Measurements from ENCODE around the gene ABCC1.

Gene ABCC1

GRCh38 chr16:15988268-15989013 is 39.0 kb downstream of the ABCC1 start:
- no peak for DNase-seq (ENCODE audit: low spot score)
- TF ChIP-seq, protein P1, sequence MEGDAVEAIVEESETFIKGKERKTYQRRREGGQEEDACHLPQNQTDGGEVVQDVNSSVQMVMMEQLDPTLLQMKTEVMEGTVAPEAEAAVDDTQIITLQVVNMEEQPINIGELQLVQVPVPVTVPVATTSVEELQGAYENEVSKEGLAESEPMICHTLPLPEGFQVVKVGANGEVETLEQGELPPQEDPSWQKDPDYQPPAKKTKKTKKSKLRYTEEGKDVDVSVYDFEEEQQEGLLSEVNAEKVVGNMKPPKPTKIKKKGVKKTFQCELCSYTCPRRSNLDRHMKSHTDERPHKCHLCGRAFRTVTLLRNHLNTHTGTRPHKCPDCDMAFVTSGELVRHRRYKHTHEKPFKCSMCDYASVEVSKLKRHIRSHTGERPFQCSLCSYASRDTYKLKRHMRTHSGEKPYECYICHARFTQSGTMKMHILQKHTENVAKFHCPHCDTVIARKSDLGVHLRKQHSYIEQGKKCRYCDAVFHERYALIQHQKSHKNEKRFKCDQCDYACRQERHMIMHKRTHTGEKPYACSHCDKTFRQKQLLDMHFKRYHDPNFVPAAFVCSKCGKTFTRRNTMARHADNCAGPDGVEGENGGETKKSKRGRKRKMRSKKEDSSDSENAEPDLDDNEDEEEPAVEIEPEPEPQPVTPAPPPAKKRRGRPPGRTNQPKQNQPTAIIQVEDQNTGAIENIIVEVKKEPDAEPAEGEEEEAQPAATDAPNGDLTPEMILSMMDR (IDR thresholded peaks at IDR 0.05; ENCODE audit: extremely low read depth, missing control alignments) = no peak

- DNase-seq (ENCODE audit: low spot score) = no peak
- TF ChIP-seq, protein P1 (IDR thresholded peaks at IDR 0.05; ENCODE audit: extremely low read depth, missing control alignments) = no peak
These were observed 41.5 kb downstream of the ABCC1 start for GRCh38 chr16:15990902-15991301.

- no peak for DNase-seq (ENCODE audit: low spot score)
- TF ChIP-seq, protein P1 (IDR thresholded peaks at IDR 0.05; ENCODE audit: extremely low read depth, missing control alignments) = no peak
These were observed 43.7 kb downstream of the ABCC1 start for GRCh38 chr16:15993128-15993527.

DNA sequence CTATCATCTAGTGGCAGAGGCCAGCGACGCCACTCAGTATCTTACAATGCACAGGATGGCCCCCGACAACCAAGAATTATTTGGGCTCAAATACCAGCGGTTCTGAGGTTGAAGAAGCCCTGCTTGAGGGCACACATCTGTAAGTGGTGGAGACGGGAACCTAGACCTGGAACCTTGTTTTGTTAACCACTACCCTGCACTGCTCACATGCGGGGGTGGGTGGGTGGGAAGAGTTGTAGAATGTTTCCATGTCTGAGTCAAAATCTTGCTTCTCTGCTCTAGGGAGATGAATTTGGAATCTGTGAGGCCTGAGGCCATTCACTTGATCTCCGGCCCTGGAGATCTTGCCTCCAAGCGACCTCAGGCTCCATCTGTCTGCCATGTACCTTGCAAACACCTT is 44.1 kb downstream of the ABCC1 start:
- TF ChIP-seq, protein P1 (IDR thresholded peaks at IDR 0.05; ENCODE audit: extremely low read depth, missing control alignments) = no peak
- no peak for DNase-seq (ENCODE audit: low spot score)

- no peak for DNase-seq (ENCODE audit: low spot score)
- TF ChIP-seq, protein P1 (IDR thresholded peaks at IDR 0.05; ENCODE audit: extremely low read depth, missing control alignments) = no peak
These were observed 44.7 kb downstream of the ABCC1 start for GRCh38 chr16:15993946-15994665.

DNA sequence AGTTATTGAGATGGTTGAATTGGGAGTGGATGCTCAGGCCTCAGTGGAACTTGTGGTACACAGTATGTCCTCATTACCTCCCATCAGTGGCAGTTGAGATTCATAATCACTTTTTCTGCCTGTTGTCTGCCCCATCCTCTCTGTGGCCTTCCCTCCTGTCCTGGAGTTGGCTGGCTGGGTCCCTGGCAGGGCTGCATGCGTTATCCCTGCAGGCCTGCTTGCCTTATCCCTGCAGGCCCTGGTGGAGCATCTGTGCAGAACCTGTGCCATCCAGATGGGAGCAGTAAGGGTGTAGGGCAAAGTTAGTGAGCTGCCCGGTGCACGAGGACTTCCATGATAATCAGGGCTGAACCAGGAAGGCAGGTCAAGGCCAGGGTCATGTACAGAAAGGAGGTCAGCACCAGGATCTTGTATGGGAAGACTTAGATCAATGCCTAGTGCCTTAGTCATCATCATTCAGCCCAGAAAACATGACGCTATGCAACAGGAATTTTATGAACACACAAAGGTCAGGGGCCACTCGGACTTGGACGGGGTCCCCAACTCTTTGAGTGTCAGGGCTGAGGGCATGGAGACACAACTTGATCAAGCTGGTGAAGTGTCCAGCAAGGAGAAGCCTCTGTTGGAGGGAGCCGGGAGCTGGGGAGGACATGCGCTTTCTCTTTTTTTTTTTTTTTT is 47.2 kb downstream of the ABCC1 start:
- TF ChIP-seq, protein P1 (IDR thresholded peaks at IDR 0.05; ENCODE audit: extremely low read depth, missing control alignments) = no peak
- no peak for DNase-seq (ENCODE audit: low spot score)

DNA sequence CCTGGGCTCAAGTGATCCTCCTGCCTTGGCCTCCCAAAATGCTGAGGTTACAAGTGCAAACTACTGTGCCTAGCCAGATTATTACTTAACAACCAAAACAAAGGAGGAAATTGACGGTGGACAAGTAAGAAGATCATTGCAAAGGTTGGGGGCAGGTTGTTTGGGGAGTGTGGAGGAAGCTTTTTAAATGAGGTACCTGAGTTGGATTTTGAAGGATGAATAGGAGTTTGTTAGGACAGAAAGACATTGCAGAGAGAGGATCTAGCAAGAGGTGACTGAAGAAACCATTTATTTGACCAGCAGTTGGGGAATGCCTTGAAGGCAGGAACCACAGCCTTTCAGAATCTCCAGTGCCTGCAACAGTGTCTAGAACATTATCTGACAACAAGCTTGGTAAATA is 51.3 kb downstream of the ABCC1 start:
- TF ChIP-seq, protein P1 (IDR thresholded peaks at IDR 0.05; ENCODE audit: extremely low read depth, missing control alignments) = no peak
- DNase-seq (ENCODE audit: low spot score) = no peak
